GM12878 (cell line): ENCODE results near the gene HSPB7. TPM values are rescaled to one million over a fixed set of nuclear protein-coding genes. Genes with fewer than 3 reads are reported as not detected.

ENCODE experiments used
- ATAC-seq: fragments of 200-7000 bp; cut with Tn5 transposase; 3 replicates; pipeline ENCODE4 v1.9.1; 2020; ENCODE audit warnings: mild to moderate bottlenecking, moderate library complexity
- BruUV-seq: library from RNA; stranded (reverse); fragments of 400-500 nt; replicated peaks from 2 replicates; lab custom pipeline; 2021; lab: Mats Ljungman, UMichigan
- CTCF ChIA-PET: fragments of 300-600 bp; sonication (Branson Sonifier 250); formaldehyde crosslinking; extraction: SDS; loops from one replicate; lab custom pipeline; 2021; ENCODE audit warnings: inconsistent platforms; lab: Yijun Ruan, JAX
- POLR2A ChIA-PET: fragments of 350-600 bp; formaldehyde crosslinking; extraction: SDS; loops from one replicate; lab custom pipeline; 2021; ENCODE audit warnings: inconsistent platforms; lab: Charles Lee
- RAD21 ChIA-PET: fragments of 300-600 bp; sonication (Branson Sonifier 250); formaldehyde crosslinking; loops from one replicate; lab custom pipeline; 2023; ENCODE audit warnings: antibody characterized with exemption; ENCODE audit not compliant: unreplicated experiment; lab: Charles Lee
- SMC1A ChIA-PET: fragments of 300-600 bp; sonication (Branson Sonifier 250); formaldehyde crosslinking; loops from one replicate; lab custom pipeline; 2023; ENCODE audit not compliant: unreplicated experiment, uncharacterized antibody; lab: Charles Lee
- DNase-seq: peaks from one replicate; pipeline ENCODE4 v3.0.0-alpha.2; 2011; ENCODE audit warnings: low read depth, low spot score
- FAIRE-seq: peaks from 3 replicates; lab custom pipeline; 2011; peaks lifted over from hg19 to GRCh38; lab: Jason Lieb, UNC
- H2AFZ ChIP-seq: 2 replicates; pipeline ENCODE4 v1.6.0; 2011; ENCODE audit warnings: low read depth, low read length, control low read depth; ENCODE audit not compliant: control insufficient read depth
- H3K27ac ChIP-seq: 2 replicates; pipeline ENCODE4 v1.5.1; 2011; ENCODE audit warnings: control low read depth; ENCODE audit not compliant: control insufficient read depth, insufficient read depth
- H3K27me3 ChIP-seq, 2 experiments: replicated peaks in 1 of 2; 2 replicates each; pipeline versions ENCODE4 v1.6.0 to v1.6.1; 2011; ENCODE audit warnings: low read length in 1 of 2; ENCODE audit not compliant: control insufficient read depth in 2 of 2, insufficient read depth in 2 of 2
- H3K36me3 ChIP-seq, 2 experiments: 2 replicates each; pipeline ENCODE4 v1.5.1; 2011; ENCODE audit warnings: low read length in 1 of 2; ENCODE audit not compliant: control insufficient read depth in 2 of 2, insufficient read depth in 2 of 2
- H3K4me1 ChIP-seq: 2 replicates; pipeline ENCODE4 v1.6.1; 2011; ENCODE audit warnings: mild to moderate bottlenecking, low read length, moderate library complexity, mixed read lengths; ENCODE audit not compliant: control insufficient read depth, insufficient read depth
- H3K4me2 ChIP-seq: 2 replicates; pipeline ENCODE4 v1.6.0; 2011; ENCODE audit warnings: control low read depth; ENCODE audit not compliant: control insufficient read depth, insufficient read depth
- H3K4me3 ChIP-seq: fragments of 200-600 bp; sonication (generic); 2 replicates; pipeline ENCODE4 v1.5.1; 2016
- H3K79me2 ChIP-seq: 2 replicates; pipeline ENCODE4 v1.6.0; 2011; ENCODE audit warnings: low read length; ENCODE audit not compliant: control insufficient read depth, insufficient read depth
- H3K9ac ChIP-seq: 2 replicates; pipeline ENCODE4 v1.8.0; 2011; ENCODE audit warnings: low read length, control low read depth, mixed read lengths; ENCODE audit not compliant: control insufficient read depth, insufficient read depth
- H3K9me3 ChIP-seq: replicated peaks from 3 replicates; pipeline ENCODE4 v1.5.1; 2011; ENCODE audit warnings: mild to moderate bottlenecking, low read length; ENCODE audit not compliant: control insufficient read depth, insufficient read depth
- H4K20me1 ChIP-seq: 2 replicates; pipeline ENCODE4 v1.6.0; 2011; ENCODE audit not compliant: control insufficient read depth, insufficient read depth
- ASH2L ChIP-seq: fragments of 300-600, 200-600 bp; sonication (generic); IDR thresholded peaks from 2 replicates; pipeline ENCODE4 v1.6.1; 2017; ENCODE audit warnings: low read depth, mild to moderate bottlenecking, borderline replicate concordance
- BMI1 ChIP-seq: fragments of 450-650 bp; IDR thresholded peaks from 2 replicates; pipeline ENCODE4 v1.6.1; 2016; ENCODE audit warnings: mild to moderate bottlenecking, moderate library complexity, borderline replicate concordance
- HDAC2 ChIP-seq: fragments of 200-600 bp; sonication (generic); IDR thresholded peaks from 2 replicates; pipeline ENCODE4 v1.6.1; 2017
- RAD21 ChIP-seq: IDR thresholded peaks from 2 replicates; pipeline ENCODE4 v1.6.1; 2011; ENCODE audit warnings: mild to moderate bottlenecking, low read depth, low read length, moderate library complexity; ENCODE audit not compliant: insufficient read depth
- SREBF1 ChIP-seq: IDR thresholded peaks from 2 replicates; pipeline ENCODE4 v1.6.1; 2012; ENCODE audit warnings: mild to moderate bottlenecking, low read length
- WGBS: methylation state at CpG from one replicate; pipeline ENCODE4 v1.1.6; 2016; ENCODE audit warnings: low lambda C conversion rate; ENCODE audit not compliant: insufficient replicate concordance, insufficient coverage; ENCODE audit errors: missing lambda C conversion rate; 5-methylcytosine and 5-hydroxymethylcytosine counted together
- in situ Hi-C: fragments of 300-500 bp; cut with MboI; formaldehyde crosslinking; loops from 9 replicates; pipeline ENCODE4 v1.14.3; 2018; ENCODE audit warnings: mixed read lengths
- intact Hi-C: fragments of 100-400 bp; cut with micrococcal nuclease; formaldehyde crosslinking; loops from one replicate; pipeline ENCODE4 v1.14.2; 2022; ENCODE audit not compliant: unreplicated experiment
- polyA plus RNA-seq, 11 experiments: library from polyadenylated mRNA; depleted of rRNA in 4 of 11; unstranded in 6 of 11; stranded (reverse) in 5 of 11; fragments of >200 nt; fragmentation: Nextera tagmentation in 4 of 11; fragmentation: Illumina TruSeq in 1 of 11; extraction: Ambion mirVana in 4 of 11; extraction: Trizol in 1 of 11; gene quantifications; 1 replicate in 1 of 11; 2 replicates in 10 of 11; pipeline versions ENCODE4 v1.2.1 to v1.2.3, GENCODE V29; 2011 to 2016; ENCODE audit warnings: inconsistent platforms in 2 of 11, missing spikeins in 2 of 11, low read depth in 1 of 11
- total RNA-seq, 4 experiments: library from RNA; depleted of rRNA in 3 of 4; stranded (reverse); fragments of >200 nt in 3 of 4; fragmentation: Illumina TruSeq in 1 of 4; extraction: Trizol in 1 of 4; gene quantifications; 2 replicates each; pipeline versions ENCODE4 v1.2.1 to v1.2.3, GENCODE V29; 2013 to 2021
- TF ChIP-seq, protein P1 (sequence below): fragments of 450-650 bp; conservative IDR thresholded peaks from 2 replicates; pipeline ENCODE4 v1.6.1; 2017; ENCODE audit warnings: mild to moderate bottlenecking, moderate library complexity
- TF ChIP-seq, protein P2 (sequence below): fragments of 450-650 bp; IDR thresholded peaks from 2 replicates; pipeline ENCODE4 v1.6.1; 2018; ENCODE audit warnings: mild to moderate bottlenecking, low read depth, moderate library complexity; ENCODE audit not compliant: partially characterized antibody

HSPB7 gene
- total and polyA plus RNA-seq, 10 of the 15 experiments (the other 5 are each of a cell fraction or from before 2014, with no cell fraction given): 0.34 TPM; not detected in 9

DNA sequence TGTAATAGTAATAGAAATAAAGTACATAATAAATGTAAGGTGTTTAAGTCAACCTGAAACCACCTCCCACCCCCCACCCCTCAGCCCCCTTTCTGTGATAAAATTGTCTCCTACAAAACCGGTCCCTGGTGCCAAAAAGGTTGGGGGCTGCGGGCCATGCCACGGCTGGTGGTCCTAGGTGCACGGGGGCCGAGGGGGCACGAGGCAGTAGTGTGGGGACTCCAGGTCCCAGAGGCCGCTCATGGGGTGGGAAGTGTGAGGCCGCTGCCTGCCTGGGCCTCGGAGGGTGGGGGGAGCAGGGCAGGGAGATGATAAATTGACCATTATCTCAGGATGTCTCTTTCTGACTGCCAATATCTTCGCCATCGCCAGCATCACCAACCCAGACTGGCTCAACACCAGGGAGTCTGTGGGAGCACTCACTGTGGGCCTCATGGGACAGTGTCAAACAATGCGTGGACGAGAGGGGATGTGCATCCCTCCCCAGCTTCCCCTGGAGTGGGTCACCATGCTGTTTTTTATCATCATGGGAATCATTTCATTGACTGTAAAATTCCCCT lies 48.4 kb downstream of the HSPB7 start:
- intact Hi-C loops (loop anchor here (5.0 kb wide), 1 partner anchor 122 kb away; the partner anchor contains the start of gene SPEN), in situ Hi-C loops (no loop called here)
- Histone ChIP-seq H3K79me2 (peaks cover 27% of the 10 kb centered on the region), H3K4me1 (peaks cover 35% of the 10 kb centered on the region), H3K36me3 (peaks cover 10 to 25% of the 10 kb centered on the region in 2 experiments), H3K27me3 (no peaks in the 10 kb centered on the region), H4K20me1 (no peaks in the 10 kb centered on the region), H3K9me3 (peaks cover 10% of the 10 kb centered on the region; the same call in 2 of the 3 replicates), H3K27ac (no peak overlapping the region), H2AFZ (no peak overlapping the region), H3K9ac (no peak overlapping the region), H3K4me2 (no peak overlapping the region), H3K4me3 (no peak overlapping the region)
- no TSS peak for BruUV-seq
- RAD21 ChIA-PET: interaction anchor here (1.1 kb wide), 1 partner anchor 12 kb away, joined by 4 read pairs; no protein-coding TSS in a partner anchor
- no peak for TF ChIP-seq SREBF1
- TF ChIP-seq, protein P1, sequence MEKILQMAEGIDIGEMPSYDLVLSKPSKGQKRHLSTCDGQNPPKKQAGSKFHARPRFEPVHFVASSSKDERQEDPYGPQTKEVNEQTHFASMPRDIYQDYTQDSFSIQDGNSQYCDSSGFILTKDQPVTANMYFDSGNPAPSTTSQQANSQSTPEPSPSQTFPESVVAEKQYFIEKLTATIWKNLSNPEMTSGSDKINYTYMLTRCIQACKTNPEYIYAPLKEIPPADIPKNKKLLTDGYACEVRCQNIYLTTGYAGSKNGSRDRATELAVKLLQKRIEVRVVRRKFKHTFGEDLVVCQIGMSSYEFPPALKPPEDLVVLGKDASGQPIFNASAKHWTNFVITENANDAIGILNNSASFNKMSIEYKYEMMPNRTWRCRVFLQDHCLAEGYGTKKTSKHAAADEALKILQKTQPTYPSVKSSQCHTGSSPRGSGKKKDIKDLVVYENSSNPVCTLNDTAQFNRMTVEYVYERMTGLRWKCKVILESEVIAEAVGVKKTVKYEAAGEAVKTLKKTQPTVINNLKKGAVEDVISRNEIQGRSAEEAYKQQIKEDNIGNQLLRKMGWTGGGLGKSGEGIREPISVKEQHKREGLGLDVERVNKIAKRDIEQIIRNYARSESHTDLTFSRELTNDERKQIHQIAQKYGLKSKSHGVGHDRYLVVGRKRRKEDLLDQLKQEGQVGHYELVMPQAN: no peak
- no peak for TF ChIP-seq HDAC2
- TF ChIP-seq BMI1: no peak
- TF ChIP-seq, protein P2, sequence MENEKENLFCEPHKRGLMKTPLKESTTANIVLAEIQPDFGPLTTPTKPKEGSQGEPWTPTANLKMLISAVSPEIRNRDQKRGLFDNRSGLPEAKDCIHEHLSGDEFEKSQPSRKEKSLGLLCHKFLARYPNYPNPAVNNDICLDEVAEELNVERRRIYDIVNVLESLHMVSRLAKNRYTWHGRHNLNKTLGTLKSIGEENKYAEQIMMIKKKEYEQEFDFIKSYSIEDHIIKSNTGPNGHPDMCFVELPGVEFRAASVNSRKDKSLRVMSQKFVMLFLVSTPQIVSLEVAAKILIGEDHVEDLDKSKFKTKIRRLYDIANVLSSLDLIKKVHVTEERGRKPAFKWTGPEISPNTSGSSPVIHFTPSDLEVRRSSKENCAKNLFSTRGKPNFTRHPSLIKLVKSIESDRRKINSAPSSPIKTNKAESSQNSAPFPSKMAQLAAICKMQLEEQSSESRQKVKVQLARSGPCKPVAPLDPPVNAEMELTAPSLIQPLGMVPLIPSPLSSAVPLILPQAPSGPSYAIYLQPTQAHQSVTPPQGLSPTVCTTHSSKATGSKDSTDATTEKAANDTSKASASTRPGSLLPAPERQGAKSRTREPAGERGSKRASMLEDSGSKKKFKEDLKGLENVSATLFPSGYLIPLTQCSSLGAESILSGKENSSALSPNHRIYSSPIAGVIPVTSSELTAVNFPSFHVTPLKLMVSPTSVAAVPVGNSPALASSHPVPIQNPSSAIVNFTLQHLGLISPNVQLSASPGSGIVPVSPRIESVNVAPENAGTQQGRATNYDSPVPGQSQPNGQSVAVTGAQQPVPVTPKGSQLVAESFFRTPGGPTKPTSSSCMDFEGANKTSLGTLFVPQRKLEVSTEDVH: no peak
- TF ChIP-seq ASH2L: no peak
- TF ChIP-seq RAD21: no peak
- SMC1A ChIA-PET: interaction anchor here (0.5 to 1.7 kb wide), 4 partner anchors 20 to 154 kb away, joined by 3 to 5 read pairs (median 4); no protein-coding TSS in a partner anchor
- DNase-seq (no peak), ATAC-seq (no peak), FAIRE-seq (no peak)
- CTCF ChIA-PET: interaction anchor here (1.3 to 2.6 kb wide), 2 partner anchors 10 to 154 kb away, joined by 5 to 6 read pairs; no protein-coding TSS in a partner anchor
- POLR2A ChIA-PET: interaction anchor here (0.5 kb wide), 1 partner anchor 138 kb away, joined by 10 read pairs; no protein-coding TSS in a partner anchor
- over 99% methylated on average over 13 of the region's 13 CpGs for WGBS
